ENCODE data around the gene MATCAP1.

- TF ChIP-seq, protein P1, sequence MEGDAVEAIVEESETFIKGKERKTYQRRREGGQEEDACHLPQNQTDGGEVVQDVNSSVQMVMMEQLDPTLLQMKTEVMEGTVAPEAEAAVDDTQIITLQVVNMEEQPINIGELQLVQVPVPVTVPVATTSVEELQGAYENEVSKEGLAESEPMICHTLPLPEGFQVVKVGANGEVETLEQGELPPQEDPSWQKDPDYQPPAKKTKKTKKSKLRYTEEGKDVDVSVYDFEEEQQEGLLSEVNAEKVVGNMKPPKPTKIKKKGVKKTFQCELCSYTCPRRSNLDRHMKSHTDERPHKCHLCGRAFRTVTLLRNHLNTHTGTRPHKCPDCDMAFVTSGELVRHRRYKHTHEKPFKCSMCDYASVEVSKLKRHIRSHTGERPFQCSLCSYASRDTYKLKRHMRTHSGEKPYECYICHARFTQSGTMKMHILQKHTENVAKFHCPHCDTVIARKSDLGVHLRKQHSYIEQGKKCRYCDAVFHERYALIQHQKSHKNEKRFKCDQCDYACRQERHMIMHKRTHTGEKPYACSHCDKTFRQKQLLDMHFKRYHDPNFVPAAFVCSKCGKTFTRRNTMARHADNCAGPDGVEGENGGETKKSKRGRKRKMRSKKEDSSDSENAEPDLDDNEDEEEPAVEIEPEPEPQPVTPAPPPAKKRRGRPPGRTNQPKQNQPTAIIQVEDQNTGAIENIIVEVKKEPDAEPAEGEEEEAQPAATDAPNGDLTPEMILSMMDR (conservative IDR thresholded peaks at IDR 0.05; ENCODE audit: low read depth, low read length): no peak
- TF ChIP-seq POLR2A (IDR thresholded peaks at IDR 0.05; ENCODE audit: low read depth, low read length) (no peak), CHD1 (IDR thresholded peaks at IDR 0.05; ENCODE audit: low read depth, low read length) (no peak), CEBPB (IDR thresholded peaks at IDR 0.05; ENCODE audit: low read depth, low read length) (no peak)
These were observed 34.3 kb downstream of the MATCAP1 start for GRCh38 chr16:67149276-67150046.

Data from IMR-90 (cell line).